RWPE2 (cell line): ENCODE results near the gene RABEP2.

Source experiments
- ATAC-seq: fragments of 200-7000 bp; cut with Tn5 transposase; 3 replicates; pipeline ENCODE4 v1.9.1; 2021; ENCODE audit warnings: low read depth
- DNase-seq: peaks from one replicate; pipeline ENCODE4 v3.0.0-alpha.2; 2020; ENCODE audit warnings: low spot score
- H3K27ac ChIP-seq: fragments of 450-650 bp; 2 replicates; pipeline ENCODE4 v1.5.1; 2017; ENCODE audit warnings: mild to moderate bottlenecking; ENCODE audit not compliant: poor library complexity, severe bottlenecking
- H3K27me3 ChIP-seq: fragments of 250-450 bp; sonication (Bioruptor Pico); 2 replicates; pipeline ENCODE4 v1.5.1; 2021; ENCODE audit warnings: mild to moderate bottlenecking, moderate library complexity; ENCODE audit not compliant: insufficient read depth, poor library complexity, severe bottlenecking
- H3K36me3 ChIP-seq: fragments of 250-450 bp; sonication (Bioruptor Pico); 2 replicates; pipeline ENCODE4 v1.5.1; 2020; ENCODE audit warnings: low read depth, mild to moderate bottlenecking, moderate library complexity
- H3K4me1 ChIP-seq: fragments of 250-450 bp; sonication (Bioruptor Pico); 2 replicates; pipeline ENCODE4 v1.5.1; 2021; ENCODE audit warnings: mild to moderate bottlenecking, moderate library complexity; ENCODE audit not compliant: insufficient read depth, poor library complexity, severe bottlenecking
- H3K4me3 ChIP-seq: fragments of 250-450 bp; sonication (Bioruptor Pico); 2 replicates; pipeline ENCODE4 v1.5.1; 2021; ENCODE audit warnings: mild to moderate bottlenecking, moderate library complexity; ENCODE audit not compliant: severe bottlenecking
- H3K9me3 ChIP-seq: fragments of 250-450 bp; sonication (Bioruptor Pico); 2 replicates; pipeline ENCODE4 v1.5.1; 2021; ENCODE audit warnings: mild to moderate bottlenecking, moderate library complexity; ENCODE audit not compliant: severe bottlenecking
- CTCF ChIP-seq: fragments of 450-650 bp; IDR thresholded peaks from one replicate; pipeline ENCODE4 v1.5.1; 2017; ENCODE audit warnings: mild to moderate bottlenecking, moderate library complexity; ENCODE audit not compliant: poor library complexity, severe bottlenecking

The RABEP2 gene

GRCh38 chr16:28899882-28900590, 25.0 kb downstream of the RABEP2 start:
- H3K4me1 ChIP-seq: no peaks in the 10 kb centered on the region
- no peaks in the 10 kb centered on the region for H3K27me3 ChIP-seq
- DNase-seq (no peak), ATAC-seq (no peak)
- no peaks in the 10 kb centered on the region for H3K9me3 ChIP-seq
- no peak for TF ChIP-seq CTCF
- no peaks in the 10 kb centered on the region for H3K36me3 ChIP-seq
- no peak overlapping the region for H3K27ac ChIP-seq
- no peak overlapping the region for H3K4me3 ChIP-seq

GRCh38 chr16:28898942-28899341, 26.1 kb downstream of the RABEP2 start:
- no peaks in the 10 kb centered on the region for H3K27me3 ChIP-seq
- H3K27ac ChIP-seq: no peak overlapping the region
- no peak overlapping the region for H3K4me3 ChIP-seq
- no peak for DNase-seq
- no peaks in the 10 kb centered on the region for H3K36me3 ChIP-seq
- no peaks in the 10 kb centered on the region for H3K4me1 ChIP-seq
- TF ChIP-seq CTCF: no peak
- no peak for ATAC-seq
- no peaks in the 10 kb centered on the region for H3K9me3 ChIP-seq

- no peak for DNase-seq
- no peaks in the 10 kb centered on the region for H3K27me3 ChIP-seq
- TF ChIP-seq CTCF: no peak
- no peak overlapping the region for H3K27ac ChIP-seq
- no peaks in the 10 kb centered on the region for H3K4me1 ChIP-seq
- H3K9me3 ChIP-seq: no peaks in the 10 kb centered on the region
- H3K4me3 ChIP-seq: no peak overlapping the region
- ATAC-seq: no peak
- H3K36me3 ChIP-seq: no peaks in the 10 kb centered on the region
Observed at GRCh38 chr16:28898266-28898665, 26.8 kb downstream of the RABEP2 start.

GRCh38 chr16:28897826-28898225, 27.2 kb downstream of the RABEP2 start:
- no peak for ATAC-seq

More at GRCh38 chr16:28897826-28898225, 27.2 kb downstream of the RABEP2 start:
- DNase-seq: no peak
- H3K36me3 ChIP-seq: no peaks in the 10 kb centered on the region
- H3K9me3 ChIP-seq: no peaks in the 10 kb centered on the region
- no peaks in the 10 kb centered on the region for H3K4me1 ChIP-seq
- no peak for TF ChIP-seq CTCF
- no peak overlapping the region for H3K27ac ChIP-seq
- no peak overlapping the region for H3K4me3 ChIP-seq
- H3K27me3 ChIP-seq: no peaks in the 10 kb centered on the region
